ENCODE data around the gene CDC45.
"Not testable (repeated sequence)": the region's sequence is repeated elsewhere in the genome, so short reads cannot be mapped to it uniquely, and the experiment has no call there.

CDC45 gene

GRCh38 chr22:19526702-19527111 lies 47.0 kb downstream of the CDC45 start:
- DNase-seq (ENCODE audit: insufficient read length, low spot score), result no peak
- TF ChIP-seq CTCF (IDR thresholded peaks at IDR 0.05; ENCODE audit: insufficient read depth, missing control alignments), result no peak
- FAIRE-seq, result no peak

- TF ChIP-seq CTCF (IDR thresholded peaks at IDR 0.05; ENCODE audit: insufficient read depth, missing control alignments), result no peak
- FAIRE-seq (no peak), DNase-seq (ENCODE audit: insufficient read length, low spot score) (no peak)
These were observed 47.6 kb downstream of the CDC45 start for GRCh38 chr22:19527321-19527721.

GRCh38 chr22:19527861-19528417 lies 48.2 kb downstream of the CDC45 start:
- no peak for TF ChIP-seq CTCF (IDR thresholded peaks at IDR 0.05; ENCODE audit: insufficient read depth, missing control alignments)
- no peak for DNase-seq (ENCODE audit: insufficient read length, low spot score)
- FAIRE-seq, result no peak

GRCh38 chr22:19529811-19530210 lies 50.1 kb downstream of the CDC45 start:
- DNase-seq (ENCODE audit: insufficient read length, low spot score) (no peak), FAIRE-seq (no peak)
- TF ChIP-seq CTCF (IDR thresholded peaks at IDR 0.05; ENCODE audit: insufficient read depth, missing control alignments), result no peak

GRCh38 chr22:19530751-19531150 lies 51.0 kb downstream of the CDC45 start:
- DNase-seq (ENCODE audit: insufficient read length, low spot score) (no peak), FAIRE-seq (no peak)
- no peak for TF ChIP-seq CTCF (IDR thresholded peaks at IDR 0.05; ENCODE audit: insufficient read depth, missing control alignments)

GRCh38 chr22:19531327-19531726 lies 51.6 kb downstream of the CDC45 start:
- DNase-seq (ENCODE audit: insufficient read length, low spot score); FAIRE-seq: not testable (repeated sequence)

GRCh38 chr22:19533049-19533626 lies 53.4 kb downstream of the CDC45 start:
- DNase-seq (ENCODE audit: insufficient read length, low spot score), result no peak
- no peak for TF ChIP-seq CTCF (IDR thresholded peaks at IDR 0.05; ENCODE audit: insufficient read depth, missing control alignments)
- no peak for FAIRE-seq
